ENCODE data around the gene DNAJC11.

The DNAJC11 gene

DNA sequence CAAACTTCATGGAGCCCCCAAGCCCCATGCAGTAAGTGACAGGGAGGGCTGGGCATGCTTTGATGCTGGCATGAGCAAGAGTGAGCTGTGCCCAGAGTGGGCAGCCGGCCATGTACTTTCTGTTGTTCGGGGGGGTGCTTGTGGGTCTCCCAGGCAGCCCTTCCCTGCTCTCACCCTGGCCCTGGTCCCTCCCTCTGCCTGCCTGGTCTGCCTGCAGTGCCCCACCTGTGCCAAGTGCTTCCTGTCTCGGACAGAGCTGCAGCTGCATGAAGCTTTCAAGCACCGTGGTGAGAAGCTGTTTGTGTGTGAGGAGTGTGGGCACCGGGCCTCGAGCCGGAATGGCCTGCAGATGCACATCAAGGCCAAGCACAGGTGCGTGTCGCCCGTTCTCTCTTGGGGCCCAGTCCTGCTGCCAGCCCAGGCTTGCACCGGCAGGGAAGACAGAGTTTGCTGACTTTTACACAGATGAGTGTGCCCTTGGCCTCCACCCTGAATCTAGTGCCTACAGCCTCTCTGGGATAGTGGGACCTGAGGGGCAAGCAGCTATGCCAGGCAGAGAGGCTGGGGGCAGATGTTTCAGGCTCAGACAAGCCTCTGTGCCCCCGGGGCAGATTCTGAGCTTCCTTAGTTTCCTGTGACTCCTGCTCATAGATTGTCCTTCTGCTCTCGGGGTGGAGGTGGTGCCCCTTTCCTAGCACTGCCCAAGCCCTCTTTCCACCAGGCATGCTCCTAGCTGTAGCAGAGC, 114.2 kb downstream of the DNAJC11 start:
- DNase-seq, result no peak
- no peaks in the 10 kb centered on the region for H3K9me3 ChIP-seq
- TF ChIP-seq CTCF (IDR thresholded peaks at IDR 0.05; ENCODE audit: low read depth, low read length), result no peak
- no peaks in the 10 kb centered on the region for H3K27me3 ChIP-seq
- no peak overlapping the region for H3K4me3 ChIP-seq (ENCODE audit: low read depth, low read length)
- peaks cover under 1% of the 10 kb centered on the region for H3K36me3 ChIP-seq
- H3K4me1 ChIP-seq, result no peaks in the 10 kb centered on the region

DNA sequence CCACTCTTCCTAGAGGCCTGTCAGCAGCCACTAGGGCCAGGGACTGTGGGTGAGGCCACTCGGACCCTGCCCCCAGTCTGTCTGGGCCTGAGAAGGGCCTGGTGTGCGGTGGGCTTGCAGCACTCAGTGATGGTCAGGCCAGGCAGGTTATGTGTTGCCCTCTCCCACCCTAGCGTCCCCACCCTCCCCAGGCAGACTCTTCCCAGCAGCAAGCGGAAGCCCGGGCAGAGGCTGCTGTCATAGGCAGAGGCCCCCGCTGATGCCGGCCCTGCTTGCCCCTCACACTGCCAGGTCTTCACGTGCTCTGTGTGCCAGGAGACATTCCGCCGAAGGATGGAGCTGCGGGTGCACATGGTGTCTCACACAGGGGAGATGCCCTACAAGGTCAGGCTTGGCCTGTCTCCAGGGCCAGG, 115.2 kb downstream of the DNAJC11 start:
- Histone ChIP-seq H3K4me1 (no peaks in the 10 kb centered on the region), H3K4me3 (ENCODE audit: low read depth, low read length) (no peak overlapping the region), H3K27me3 (no peaks in the 10 kb centered on the region), H3K9me3 (no peaks in the 10 kb centered on the region), H3K36me3 (no peaks in the 10 kb centered on the region; the same call in 1 of the 2 replicates)
- no peak for DNase-seq
- no peak for TF ChIP-seq CTCF (IDR thresholded peaks at IDR 0.05; ENCODE audit: low read depth, low read length)

- H3K36me3 ChIP-seq, result no peaks in the 10 kb centered on the region; the same call in 1 of the 2 replicates
- DNase-seq, result no peak
- no peak overlapping the region for H3K4me3 ChIP-seq (ENCODE audit: low read depth, low read length)
- no peaks in the 10 kb centered on the region for H3K9me3 ChIP-seq
- H3K27me3 ChIP-seq, result no peaks in the 10 kb centered on the region
- no peak for TF ChIP-seq CTCF (IDR thresholded peaks at IDR 0.05; ENCODE audit: low read depth, low read length)
- H3K4me1 ChIP-seq, result no peaks in the 10 kb centered on the region
Observed at GRCh38 chr1:6585841-6586240, 115.8 kb downstream of the DNAJC11 start.

DNA sequence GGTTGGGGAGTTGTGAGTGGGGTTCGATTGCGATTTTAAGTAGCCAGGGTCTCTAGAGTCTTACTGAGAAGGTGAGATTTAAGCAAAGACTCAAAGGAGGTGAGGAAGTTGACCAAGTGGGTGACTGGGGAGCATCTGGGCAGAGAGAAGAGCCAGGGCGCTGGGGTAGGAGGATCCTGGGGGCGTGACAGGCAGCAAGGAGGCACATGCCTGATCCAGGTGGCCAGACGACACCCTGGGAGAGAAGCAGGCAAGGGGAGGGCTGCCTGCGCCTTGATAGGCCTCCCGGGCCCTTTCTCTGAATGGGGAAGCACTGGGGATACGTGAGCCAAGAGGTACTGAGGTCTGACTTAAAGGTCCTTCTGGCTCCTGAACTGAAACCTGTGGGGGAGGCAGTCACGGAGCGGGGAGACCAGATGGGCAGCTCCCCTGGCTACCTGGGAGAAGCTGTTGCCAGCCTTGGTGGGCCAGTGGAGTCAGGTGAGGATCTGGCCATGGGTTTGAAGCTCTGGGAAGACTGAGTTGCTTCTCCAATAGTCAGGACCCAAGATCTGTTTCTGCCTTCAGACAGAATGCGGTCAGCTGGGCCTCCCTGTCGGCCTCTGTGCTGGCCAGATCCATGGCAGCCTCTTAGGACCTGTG, 116.4 kb downstream of the DNAJC11 start:
- no peaks in the 10 kb centered on the region for H3K4me1 ChIP-seq
- DNase-seq, result no peak
- TF ChIP-seq CTCF (IDR thresholded peaks at IDR 0.05; ENCODE audit: low read depth, low read length), result no peak
- H3K36me3 ChIP-seq, result no peaks in the 10 kb centered on the region; the same call in 1 of the 2 replicates
- no peak overlapping the region for H3K4me3 ChIP-seq (ENCODE audit: low read depth, low read length)
- no peaks in the 10 kb centered on the region for H3K27me3 ChIP-seq
- H3K9me3 ChIP-seq, result no peaks in the 10 kb centered on the region

All from BE2C (cell line).